Large intestine (tissue), 3 donors: ENCODE results near the gene LIG3. TPM values are rescaled to one million over a fixed set of nuclear protein-coding genes. Genes with fewer than 3 reads are reported as not detected.

ENCODE experiments used
- DNase-seq, 2 donors: peaks; one replicate each; pipeline versions ENCODE4 v3.0.0 to v3.0.0-alpha.2; 2013
- H3K27ac ChIP-seq: one replicate; pipeline ENCODE4 v1.5.1; 2013; ENCODE audit warnings: low read length
- H3K27me3 ChIP-seq: 2 replicates; pipeline ENCODE4 v1.6.1; 2013; ENCODE audit warnings: low read length; ENCODE audit not compliant: control insufficient read depth, insufficient read depth
- H3K36me3 ChIP-seq: 2 replicates; pipeline ENCODE4 v1.6.1; 2013; ENCODE audit warnings: low read length; ENCODE audit not compliant: control insufficient read depth, insufficient read depth
- H3K4me1 ChIP-seq: one replicate; pipeline ENCODE4 v1.6.1; 2013; ENCODE audit warnings: low read length; ENCODE audit not compliant: control insufficient read depth, insufficient read depth
- H3K4me3 ChIP-seq: one replicate; pipeline ENCODE4 v1.5.1; 2013; ENCODE audit warnings: low read length
- H3K9me3 ChIP-seq: one replicate; pipeline ENCODE4 v1.6.1; 2013; ENCODE audit warnings: mild to moderate bottlenecking, low read depth, low read length, moderate library complexity; ENCODE audit not compliant: control insufficient read depth
- WGBS: methylation state at CpG from one replicate; pipeline ENCODE4 v1.1.5; 2013; ENCODE audit warnings: low lambda C conversion rate; ENCODE audit not compliant: insufficient coverage; 5-methylcytosine and 5-hydroxymethylcytosine counted together
- polyA plus RNA-seq: library from polyadenylated mRNA; unstranded; fragments of 120-200 nt; gene quantifications from one replicate; pipeline ENCODE4 v1.2.1, GENCODE V29; 2013

Gene LIG3
- polyA plus RNA-seq, 1 donor: 24.8 TPM

DNA sequence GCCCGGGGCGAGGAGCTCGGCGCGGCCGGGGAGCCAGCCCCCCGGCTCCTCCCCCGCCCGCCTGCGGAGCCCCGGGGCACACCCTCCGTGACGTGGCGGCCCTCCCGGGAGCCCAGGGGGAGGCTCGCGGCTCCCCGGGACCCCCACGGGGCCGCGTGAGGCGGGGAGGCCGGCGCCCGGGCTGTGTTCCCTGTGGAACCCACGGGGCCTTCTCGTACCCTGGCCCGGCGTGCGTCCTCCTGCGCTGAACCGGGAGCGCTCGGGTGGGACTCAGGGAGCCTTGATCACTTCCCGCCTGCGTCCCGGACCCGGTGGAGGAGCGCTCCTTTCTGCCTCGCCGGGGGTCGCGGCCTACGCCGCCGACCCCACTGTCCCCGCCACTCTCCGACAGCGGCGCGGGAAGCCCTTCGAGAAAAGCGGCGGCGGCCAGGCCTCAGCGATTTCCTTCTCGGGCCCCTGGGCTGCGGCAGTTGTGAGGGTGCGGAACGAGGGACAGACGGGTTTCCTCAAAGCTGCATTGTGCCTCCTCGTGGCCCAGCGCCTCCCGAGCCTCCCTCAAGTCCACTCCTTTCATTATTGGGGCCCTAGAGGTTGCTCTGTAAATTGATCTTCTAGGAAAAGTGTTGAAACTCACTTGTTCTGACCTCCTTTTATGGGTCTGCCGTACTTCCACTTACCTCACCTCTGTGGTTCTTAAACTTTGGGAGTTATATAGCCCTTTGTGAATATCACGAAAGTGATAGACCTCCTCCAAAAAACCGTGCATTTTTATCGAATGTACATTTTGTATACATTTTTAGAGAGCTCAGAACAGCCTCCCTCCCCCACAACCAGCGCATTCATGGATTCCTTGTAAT, 597 bp downstream of the LIG3 start:
- Histone ChIP-seq H3K27ac (peak overlapping the region; percentile 99), H3K4me1 (peaks cover 9% of the 10 kb centered on the region), H3K4me3 (peak overlapping the region; percentile 93), H3K36me3 (peaks cover 13% of the 10 kb centered on the region), H3K9me3 (no peaks in the 10 kb centered on the region), H3K27me3 (no peaks in the 10 kb centered on the region)
- no CpG with 5 or more reads among the region's 69 CpGs for WGBS
- peak; percentile 69 to 87 for DNase-seq

DNA sequence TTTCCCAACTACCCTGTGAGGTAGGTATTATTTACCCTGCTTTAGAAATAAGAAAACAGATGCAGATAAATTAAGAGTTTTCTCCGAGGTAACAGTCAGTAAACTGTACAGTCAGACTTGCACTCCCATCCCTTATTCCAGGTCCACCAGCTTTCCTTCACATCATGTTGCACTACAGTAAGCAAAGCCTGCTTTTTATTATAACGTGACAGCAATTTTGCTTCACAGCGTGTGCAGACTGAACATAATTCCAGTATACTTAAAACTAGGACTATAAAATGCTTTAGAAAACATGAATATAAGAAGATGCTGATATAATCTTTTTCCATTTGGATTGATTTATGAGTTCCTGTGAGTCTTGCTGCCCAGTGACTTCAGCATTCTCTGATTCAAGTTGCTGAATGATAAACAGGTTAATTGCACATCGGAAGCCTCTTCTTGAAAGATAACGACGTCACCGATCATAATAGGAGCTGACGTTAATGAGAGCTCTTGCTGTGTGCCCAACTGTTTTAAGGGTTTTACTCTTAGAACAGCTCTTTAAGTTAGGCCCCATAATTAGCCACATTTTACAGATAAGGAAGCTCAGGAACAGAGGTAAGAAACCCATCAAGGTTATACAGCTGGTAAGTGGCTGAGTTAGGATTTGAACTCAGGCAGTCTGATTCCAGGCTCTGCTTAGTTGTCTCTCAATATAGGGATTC, 1.4 kb downstream of the LIG3 start:
- WGBS: 20% methylated on average over 1 of the region's 8 CpGs
- DNase-seq: peak; percentile 40 to 70
- Histone ChIP-seq H3K4me3 (peak overlapping the region; percentile 93), H3K4me1 (peaks cover 9% of the 10 kb centered on the region), H3K9me3 (no peaks in the 10 kb centered on the region), H3K27ac (peak overlapping the region; percentile 99), H3K27me3 (no peaks in the 10 kb centered on the region), H3K36me3 (peaks cover 21% of the 10 kb centered on the region)

- DNase-seq: no peak
- no peaks in the 10 kb centered on the region for H3K9me3 ChIP-seq
- H3K36me3 ChIP-seq: peaks cover 54% of the 10 kb centered on the region
- H3K4me1 ChIP-seq: peaks cover 10% of the 10 kb centered on the region
- WGBS: 57% methylated on average over 2 of the region's 2 CpGs
- no peaks in the 10 kb centered on the region for H3K27me3 ChIP-seq
- H3K4me3 ChIP-seq: no peak overlapping the region
- no peak overlapping the region for H3K27ac ChIP-seq
Measured at GRCh38 chr17:34987232-34987631, 6.9 kb downstream of the LIG3 start.

DNA sequence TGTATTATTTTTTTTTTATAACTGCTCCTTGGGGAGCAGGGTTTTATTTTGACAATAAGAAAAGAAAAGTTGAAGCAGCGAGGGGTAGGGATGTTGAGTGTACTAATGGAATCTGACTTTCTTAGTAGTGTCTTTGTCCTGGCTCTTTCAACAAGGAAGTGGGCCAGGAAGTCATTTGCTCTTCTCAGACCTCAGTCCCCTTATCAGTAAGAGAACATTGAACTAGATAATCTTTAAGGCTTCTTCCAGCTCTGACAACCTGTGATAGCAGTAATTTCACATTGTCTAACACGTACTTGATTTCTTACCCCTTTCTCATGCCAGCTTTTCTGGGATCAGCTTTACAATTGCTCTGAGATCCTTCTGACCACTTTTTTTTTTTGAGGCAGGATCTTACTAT, 8.3 kb downstream of the LIG3 start:
- peaks cover 10% of the 10 kb centered on the region for H3K4me1 ChIP-seq
- WGBS: 20% methylated on average over 1 of the region's 2 CpGs
- no peak overlapping the region for H3K4me3 ChIP-seq
- H3K9me3 ChIP-seq: no peaks in the 10 kb centered on the region
- DNase-seq: peak in 1 of 2 donors; percentile 38
- peaks cover 66% of the 10 kb centered on the region for H3K36me3 ChIP-seq
- no peaks in the 10 kb centered on the region for H3K27me3 ChIP-seq
- peak overlapping the region; percentile 36 for H3K27ac ChIP-seq

GRCh38 chr17:34989473-34989872, 9.2 kb downstream of the LIG3 start:
- Histone ChIP-seq H3K9me3 (no peaks in the 10 kb centered on the region), H3K36me3 (peaks cover 73% of the 10 kb centered on the region), H3K4me1 (peaks cover 10% of the 10 kb centered on the region), H3K4me3 (no peak overlapping the region), H3K27ac (no peak overlapping the region), H3K27me3 (no peaks in the 10 kb centered on the region)
- no CpG with 5 or more reads among the region's 10 CpGs for WGBS
- DNase-seq: no peak

DNA sequence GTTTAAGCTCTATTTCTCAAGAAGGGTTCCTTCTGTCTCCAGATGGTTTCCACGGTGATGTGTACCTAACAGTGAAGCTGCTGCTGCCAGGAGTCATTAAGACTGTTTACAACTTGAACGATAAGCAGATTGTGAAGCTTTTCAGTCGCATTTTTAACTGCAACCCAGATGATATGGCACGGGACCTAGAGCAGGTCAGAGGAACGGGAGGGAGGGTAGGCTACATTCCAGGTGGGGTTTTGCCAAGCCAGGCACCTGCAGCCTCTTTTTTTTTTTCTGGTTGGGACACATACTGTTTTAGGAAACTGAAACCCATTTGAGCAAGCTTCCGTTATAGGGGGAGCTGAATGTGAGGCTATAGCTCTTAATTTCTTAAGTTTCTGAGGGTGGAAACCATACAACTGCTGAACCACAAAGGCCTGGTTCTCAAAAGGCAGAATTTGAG, 10.6 kb downstream of the LIG3 start:
- DNase-seq: peak; percentile 17 to 54
- Histone ChIP-seq H3K36me3 (peaks cover 78% of the 10 kb centered on the region), H3K27ac (no peak overlapping the region)

GRCh38 chr17:34991606-34992005, 11.3 kb downstream of the LIG3 start:
- WGBS: no CpG with 5 or more reads among the region's 3 CpGs
- peaks cover 76% of the 10 kb centered on the region for H3K36me3 ChIP-seq
- no peak overlapping the region for H3K27ac ChIP-seq

More for the DNA sequence above, 10.6 kb downstream of the LIG3 start:
- H3K4me1 ChIP-seq: peaks cover 10% of the 10 kb centered on the region
- no peaks in the 10 kb centered on the region for H3K9me3 ChIP-seq
- WGBS: no CpG with 5 or more reads among the region's 6 CpGs
- no peak overlapping the region for H3K4me3 ChIP-seq
- no peaks in the 10 kb centered on the region for H3K27me3 ChIP-seq

GRCh38 chr17:34993031-34993430, 12.7 kb downstream of the LIG3 start:
- Histone ChIP-seq H3K4me3 (no peak overlapping the region), H3K27me3 (no peaks in the 10 kb centered on the region), H3K4me1 (peaks cover 10% of the 10 kb centered on the region), H3K9me3 (no peaks in the 10 kb centered on the region), H3K36me3 (peaks cover 78% of the 10 kb centered on the region), H3K27ac (no peak overlapping the region)
- DNase-seq: no peak
- WGBS: no CpG with 5 or more reads among the region's 2 CpGs

More at GRCh38 chr17:34991606-34992005, 11.3 kb downstream of the LIG3 start:
- no peaks in the 10 kb centered on the region for H3K9me3 ChIP-seq
- no peak overlapping the region for H3K4me3 ChIP-seq
- no peak for DNase-seq
- H3K4me1 ChIP-seq: peaks cover 10% of the 10 kb centered on the region
- H3K27me3 ChIP-seq: no peaks in the 10 kb centered on the region

- no peak for DNase-seq
- Histone ChIP-seq H3K9me3 (no peaks in the 10 kb centered on the region), H3K27me3 (no peaks in the 10 kb centered on the region), H3K27ac (no peak overlapping the region), H3K4me1 (no peaks in the 10 kb centered on the region), H3K4me3 (no peak overlapping the region), H3K36me3 (peaks cover 78% of the 10 kb centered on the region)
- no CpG with 5 or more reads among the region's 3 CpGs for WGBS
Measured at GRCh38 chr17:34996422-34997285, 16.3 kb downstream of the LIG3 start.

DNA sequence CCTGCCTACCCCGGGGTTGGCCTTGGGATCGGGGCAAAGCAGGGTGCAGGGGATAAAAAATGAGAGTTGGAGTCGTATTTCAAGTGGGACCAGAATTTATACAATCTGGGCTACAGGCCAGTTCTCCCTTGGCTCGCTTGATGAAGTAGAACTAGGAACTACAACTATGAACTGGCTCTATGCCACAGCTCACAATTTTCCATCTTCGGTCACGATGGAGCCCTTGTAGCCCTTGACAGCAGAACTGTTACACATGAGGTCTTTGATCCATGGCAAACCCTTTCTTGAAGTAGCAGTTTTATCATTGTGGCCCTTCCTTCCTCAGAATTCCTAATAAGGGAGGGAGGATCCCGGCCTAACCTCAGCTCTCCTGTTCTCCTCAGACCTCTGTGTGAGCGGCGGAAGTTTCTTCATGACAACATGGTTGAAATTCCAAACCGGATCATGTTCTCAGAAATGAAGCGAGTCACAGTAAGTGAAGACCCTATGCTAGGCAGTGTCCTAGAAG, 17.1 kb downstream of the LIG3 start:
- 85% methylated on average over 4 of the region's 11 CpGs for WGBS
- Histone ChIP-seq H3K27ac (peak overlapping the region; percentile 50), H3K9me3 (no peaks in the 10 kb centered on the region), H3K4me1 (no peaks in the 10 kb centered on the region), H3K27me3 (no peaks in the 10 kb centered on the region), H3K36me3 (peaks cover 78% of the 10 kb centered on the region), H3K4me3 (no peak overlapping the region)
- DNase-seq: peak; percentile 63 to 67
